ENCODE results near the gene ZMYND8. TPM values are rescaled to one million over a fixed set of nuclear protein-coding genes. Genes with fewer than 3 reads are reported as not detected.

The ZMYND8 gene
- total and polyA plus RNA-seq, 2 of the 8 experiments (the other 6 are each of a cell fraction or from before 2014, with no cell fraction given), result 50.5 to 163 TPM

GRCh38 chr20:47285189-47285588 is 71.3 kb downstream of the ZMYND8 start:
- Histone ChIP-seq H4K20me1 (replicated peaks in 1 of 2; ENCODE audit: control insufficient read depth in 1 of 2, insufficient read depth in 2 of 2, low read length in 2 of 2) (peaks cover 1 to 4% of the 10 kb centered on the region in 2 experiments), H3K79me2 (ENCODE audit: control insufficient read depth in 1 of 2, insufficient read depth in 2 of 2, low read length in 2 of 2) (peaks cover 0 to 40% of the 10 kb centered on the region in 2 experiments; a peak in 2 of 4 replicates), H2AK5ac (ENCODE audit: low read depth, low read length) (no peak overlapping the region), H2BK20ac (ENCODE audit: low read length) (no peak overlapping the region), H3K4me1 (replicated peaks in 1 of 4; ENCODE audit: control insufficient read depth in 3 of 4, insufficient read depth in 4 of 4, low read length in 3 of 4) (peaks cover 0 to 3% (median 0%) of the 10 kb centered on the region in 4 experiments; a peak in 1 of 7 replicates), H3K36me3 (ENCODE audit: control insufficient read depth in 2 of 4, insufficient read depth in 4 of 4, low read length in 3 of 4) (peaks cover 44 to 96% (median 82%) of the 10 kb centered on the region in 4 experiments), H2BK5ac (ENCODE audit: low read depth, low read length) (no peak overlapping the region), H3K56ac (replicated peaks; ENCODE audit: insufficient read length, low read depth, low read length) (no peak overlapping the region), H3K23ac (ENCODE audit: insufficient read length) (no peak overlapping the region), H3K18ac (ENCODE audit: extremely low read depth, low read length) (no peak overlapping the region), H3K23me2 (ENCODE audit: low read depth, low read length) (no peaks in the 10 kb centered on the region), H2AFZ (ENCODE audit: low read length) (no peak overlapping the region), H2BK15ac (ENCODE audit: low read length) (no peak overlapping the region), H3K14ac (ENCODE audit: insufficient read length) (no peak overlapping the region), H4K8ac (ENCODE audit: extremely low read depth, insufficient read depth, low read length) (no peak overlapping the region), H4K5ac (ENCODE audit: insufficient read length, low read depth, low read length) (no peak overlapping the region), H2BK12ac (ENCODE audit: low read depth, low read length) (no peak overlapping the region), H2BK120ac (replicated peaks; ENCODE audit: low read depth, low read length) (no peak overlapping the region), H3K79me1 (ENCODE audit: low read depth, low read length) (0 out of 2 replicates have a peak, but pooled peaks cover 2% of the 10 kb centered on the region), H3K4ac (replicated peaks; ENCODE audit: insufficient read length, low read depth, low read length) (no peak overlapping the region), H3K4me3 (ENCODE audit: extremely low read depth in 1 of 4, insufficient read depth in 2 of 4, low read depth in 3 of 4, low read length in 4 of 4) (no peak overlapping the region), H3K9me3 (ENCODE audit: insufficient read depth in 2 of 2, low read depth in 1 of 2, low read length in 1 of 2) (no peaks in the 10 kb centered on the region), H4K91ac (replicated peaks; ENCODE audit: insufficient read length, low read length) (no peak overlapping the region), H3K4me2 (ENCODE audit: insufficient read depth in 1 of 2, low read depth in 2 of 2, low read length in 2 of 2) (no peak overlapping the region), H3K27ac (ENCODE audit: low read depth, low read length) (no peak overlapping the region), H3K27me3 (replicated peaks in 1 of 4; ENCODE audit: control insufficient read depth in 3 of 4, extremely low read depth in 1 of 4, insufficient read depth in 3 of 4, low read length in 3 of 4) (no peaks in the 10 kb centered on the region), H3K9ac (replicated peaks in 1 of 4; ENCODE audit: extremely low read depth in 1 of 4, low read depth in 3 of 4, low read length in 3 of 4) (no peak overlapping the region; a peak in 1 of 7 replicates)
- FAIRE-seq (no peak), DNase-seq (ENCODE audit: low read depth in 1 of 2, low spot score in 2 of 2) (no peak)
- ChIA-PET CTCF (ENCODE audit: partially characterized antibody) (interaction anchor here (1.0 to 7.1 kb wide), 3 partner anchors 13 to 100 kb away, joined by 3 to 58 read pairs (median 46); no protein-coding TSS in a partner anchor), POLR2A (ENCODE audit: partially characterized antibody) (interaction anchor here (0.8 to 1.7 kb wide), 3 partner anchors 10 to 18 kb away, joined by 3 to 4 read pairs (median 3); no protein-coding TSS in a partner anchor)
- TF ChIP-seq EZH2 (IDR thresholded peaks at IDR 0.05; ENCODE audit: low read depth, low read length, severe bottlenecking), result no peak
- TF ChIP-seq EGR1 (IDR thresholded peaks at IDR 0.05; ENCODE audit: borderline replicate concordance, low read depth, low read length), result no peak
- TF ChIP-seq SIX5 (IDR thresholded peaks at IDR 0.05; ENCODE audit: low read depth, low read length), result no peak
- TF ChIP-seq TEAD4 (IDR thresholded peaks at IDR 0.05; ENCODE audit: low read depth, low read length), result no peak
- no peak for TF ChIP-seq RAD21 (IDR thresholded peaks at IDR 0.05 in 1 of 2, conservative IDR thresholded peaks at IDR 0.05 in 1 of 2; ENCODE audit: low read depth in 2 of 2, low read length in 2 of 2)
- WGBS, 2 experiments (ENCODE audit: extremely low coverage in 1 of 2, insufficient coverage in 1 of 2, insufficient read length in 1 of 2, insufficient replicate concordance in 2 of 2, low coverage in 1 of 2, low lambda C conversion rate in 2 of 2, missing lambda C conversion rate in 1 of 2), result 88% methylated on average over 4 of the region's 4 CpGs; no CpG with 5 or more reads in 1 of the 2 experiments

All from H1 (cell line).